Body of pancreas (tissue), 4 donors: ENCODE measurements around the gene CBY3.

ENCODE experiments used
- POLR2A ChIP-seq, 3 donors: fragments of 450-650 bp; IDR thresholded peaks; one replicate each; pipeline ENCODE4 v1.6.1; 2016; ENCODE audit warnings: antibody characterized with exemption in 3 of 3, mild to moderate bottlenecking in 2 of 3
- TF ChIP-seq, protein P1 (sequence below), 7 experiments: fragments of 450-650 bp in 4 of 7; fragments of 200-600 bp in 3 of 7; sonication (generic) in 3 of 7; IDR thresholded peaks; one replicate each; pipeline ENCODE4 v1.5.1; 2016 to 2019; ENCODE audit warnings: antibody characterized with exemption in 7 of 7

DNA sequence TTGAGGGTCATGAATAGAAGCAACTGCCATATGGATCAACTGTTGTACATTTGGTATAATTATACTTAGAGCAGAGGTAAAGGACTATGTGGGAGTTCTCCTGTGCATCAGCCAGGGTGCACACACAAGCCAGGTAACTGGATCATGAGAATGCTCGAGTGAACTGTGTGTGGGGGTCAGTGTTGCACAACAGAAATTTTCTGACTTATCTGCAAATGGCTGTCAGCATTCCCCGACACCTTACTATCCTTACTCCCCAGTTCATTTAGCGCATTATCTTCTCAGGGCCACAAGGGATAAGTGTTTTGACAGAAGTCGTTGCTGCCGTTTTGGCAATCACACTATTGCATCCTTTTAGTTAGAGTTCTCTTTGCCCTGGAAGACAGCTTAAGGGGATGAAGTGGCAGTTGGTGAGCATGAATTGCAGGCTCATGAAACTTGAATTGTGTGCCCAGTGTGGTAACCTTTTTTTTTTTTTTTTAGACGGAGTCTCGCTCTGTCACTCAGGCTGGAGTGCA is 19.6 kb upstream of the CBY3 start:
- no peak for TF ChIP-seq POLR2A (IDR thresholded peaks at IDR 0.05)
- TF ChIP-seq, protein P1, sequence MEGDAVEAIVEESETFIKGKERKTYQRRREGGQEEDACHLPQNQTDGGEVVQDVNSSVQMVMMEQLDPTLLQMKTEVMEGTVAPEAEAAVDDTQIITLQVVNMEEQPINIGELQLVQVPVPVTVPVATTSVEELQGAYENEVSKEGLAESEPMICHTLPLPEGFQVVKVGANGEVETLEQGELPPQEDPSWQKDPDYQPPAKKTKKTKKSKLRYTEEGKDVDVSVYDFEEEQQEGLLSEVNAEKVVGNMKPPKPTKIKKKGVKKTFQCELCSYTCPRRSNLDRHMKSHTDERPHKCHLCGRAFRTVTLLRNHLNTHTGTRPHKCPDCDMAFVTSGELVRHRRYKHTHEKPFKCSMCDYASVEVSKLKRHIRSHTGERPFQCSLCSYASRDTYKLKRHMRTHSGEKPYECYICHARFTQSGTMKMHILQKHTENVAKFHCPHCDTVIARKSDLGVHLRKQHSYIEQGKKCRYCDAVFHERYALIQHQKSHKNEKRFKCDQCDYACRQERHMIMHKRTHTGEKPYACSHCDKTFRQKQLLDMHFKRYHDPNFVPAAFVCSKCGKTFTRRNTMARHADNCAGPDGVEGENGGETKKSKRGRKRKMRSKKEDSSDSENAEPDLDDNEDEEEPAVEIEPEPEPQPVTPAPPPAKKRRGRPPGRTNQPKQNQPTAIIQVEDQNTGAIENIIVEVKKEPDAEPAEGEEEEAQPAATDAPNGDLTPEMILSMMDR (IDR thresholded peaks at IDR 0.05), result no peak
